Measurements from ENCODE around the gene MCF2L.

The MCF2L gene

DNA sequence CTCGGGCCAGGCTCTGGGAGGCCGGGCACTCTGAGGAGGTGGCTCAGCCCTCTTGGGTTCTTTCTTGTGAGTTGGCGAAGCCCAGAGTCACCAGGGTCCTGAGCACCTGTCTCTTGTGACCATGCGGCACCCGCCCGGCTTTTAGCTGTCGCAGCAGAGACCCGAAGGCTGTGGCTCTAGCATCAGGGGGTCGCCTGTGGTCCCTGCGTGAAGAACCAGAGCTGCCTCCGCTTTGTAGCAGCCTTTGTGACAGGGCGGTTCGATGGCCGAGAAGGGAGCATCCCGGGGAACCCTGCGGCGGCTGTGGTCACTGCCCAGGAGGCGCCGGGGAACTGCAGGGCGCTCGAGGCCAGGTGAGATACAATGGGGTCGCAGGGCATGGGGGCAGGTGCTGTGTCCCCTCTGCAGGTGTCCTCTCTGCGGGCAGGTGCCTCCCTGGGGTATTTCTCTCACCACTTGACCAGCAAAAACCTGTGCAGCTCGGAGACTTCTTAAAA is 10.4 kb downstream of the MCF2L start:
- no peak for DNase-seq (ENCODE audit: low spot score)

DNA sequence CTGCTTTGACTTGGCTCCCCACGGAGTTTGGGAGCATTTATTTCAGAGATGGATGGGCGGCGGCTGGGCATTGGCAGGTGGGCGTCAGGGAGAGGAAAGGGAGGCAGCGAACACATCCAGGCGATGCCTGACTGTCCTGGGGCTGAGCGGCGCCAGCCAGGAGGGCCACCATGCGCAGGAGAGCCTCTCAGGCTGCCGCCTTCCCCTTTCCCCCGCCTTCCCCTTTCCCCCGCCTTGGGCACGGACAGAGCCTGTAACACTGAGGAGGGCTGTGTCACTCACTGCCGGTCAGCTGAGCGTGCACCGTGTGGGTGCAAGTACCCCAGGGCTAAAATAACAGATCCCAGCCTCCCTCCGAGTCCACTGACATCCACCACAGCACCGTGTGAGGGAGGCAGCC is 11.4 kb downstream of the MCF2L start:
- DNase-seq (ENCODE audit: low spot score): no peak

DNA sequence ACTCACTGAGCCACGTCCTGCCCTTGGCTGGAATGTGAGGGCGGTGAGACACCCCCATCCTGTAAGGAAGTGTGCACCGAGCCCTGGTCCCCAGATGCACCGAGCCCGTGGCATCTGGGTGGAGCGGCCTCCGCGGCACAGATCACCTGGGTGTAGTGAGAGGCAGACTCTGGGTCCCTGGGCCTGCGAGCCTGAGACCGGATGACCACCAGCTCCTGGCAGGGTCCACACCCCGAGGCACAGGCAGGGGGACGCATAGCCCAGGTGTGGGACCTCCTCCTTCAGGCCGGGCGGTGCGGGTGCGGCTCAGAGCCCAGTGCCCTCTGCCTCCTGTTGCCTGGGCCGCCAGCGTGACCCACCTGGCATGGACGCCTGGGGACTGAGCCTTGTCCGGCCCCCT is 12.4 kb downstream of the MCF2L start:
- no peak for DNase-seq (ENCODE audit: low spot score)

GRCh38 chr13:112982281-112983041 is 13.4 kb downstream of the MCF2L start:
- DNase-seq (ENCODE audit: low spot score): no peak

DNA sequence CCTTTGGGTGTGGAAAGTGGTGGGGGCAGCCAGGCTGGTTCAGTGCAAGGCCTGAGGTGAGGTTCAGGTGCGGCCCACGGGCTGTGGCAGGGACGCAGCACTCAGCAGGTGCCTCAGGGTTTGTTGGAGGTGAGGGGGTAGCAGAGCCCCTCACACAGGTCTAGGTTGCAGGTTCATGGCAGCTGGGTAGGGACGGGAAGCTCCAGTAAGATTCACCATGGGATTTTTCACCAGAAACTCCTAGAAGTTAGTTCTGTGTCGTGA is 14.0 kb downstream of the MCF2L start:
- no peak for DNase-seq (ENCODE audit: low spot score)

- DNase-seq (ENCODE audit: low spot score): no peak
Observed at GRCh38 chr13:112983428-112984196, 14.6 kb downstream of the MCF2L start.

DNA sequence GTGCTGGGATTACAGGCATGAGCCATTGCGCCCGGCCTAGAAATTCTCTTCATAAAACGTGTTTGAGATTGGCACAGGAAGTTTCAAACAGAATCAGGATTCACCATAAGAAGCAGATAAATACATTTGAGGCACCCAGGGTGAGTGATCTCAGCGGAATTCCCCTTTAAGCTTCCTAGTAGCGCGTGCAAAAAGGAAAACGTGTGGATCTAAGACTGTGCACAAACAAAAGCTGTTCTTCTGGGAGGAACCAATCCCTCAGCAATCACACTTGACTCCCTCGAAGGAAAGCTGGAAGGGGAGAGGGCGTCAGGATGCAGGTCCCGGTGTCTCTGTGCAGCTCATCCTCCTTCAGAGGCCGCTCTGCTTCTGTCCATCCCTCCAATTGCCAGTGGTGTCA is 15.5 kb downstream of the MCF2L start:
- DNase-seq (ENCODE audit: low spot score): no peak

- no peak for DNase-seq (ENCODE audit: low spot score)
Observed at GRCh38 chr13:112984954-112985802, 16.2 kb downstream of the MCF2L start.

DNA sequence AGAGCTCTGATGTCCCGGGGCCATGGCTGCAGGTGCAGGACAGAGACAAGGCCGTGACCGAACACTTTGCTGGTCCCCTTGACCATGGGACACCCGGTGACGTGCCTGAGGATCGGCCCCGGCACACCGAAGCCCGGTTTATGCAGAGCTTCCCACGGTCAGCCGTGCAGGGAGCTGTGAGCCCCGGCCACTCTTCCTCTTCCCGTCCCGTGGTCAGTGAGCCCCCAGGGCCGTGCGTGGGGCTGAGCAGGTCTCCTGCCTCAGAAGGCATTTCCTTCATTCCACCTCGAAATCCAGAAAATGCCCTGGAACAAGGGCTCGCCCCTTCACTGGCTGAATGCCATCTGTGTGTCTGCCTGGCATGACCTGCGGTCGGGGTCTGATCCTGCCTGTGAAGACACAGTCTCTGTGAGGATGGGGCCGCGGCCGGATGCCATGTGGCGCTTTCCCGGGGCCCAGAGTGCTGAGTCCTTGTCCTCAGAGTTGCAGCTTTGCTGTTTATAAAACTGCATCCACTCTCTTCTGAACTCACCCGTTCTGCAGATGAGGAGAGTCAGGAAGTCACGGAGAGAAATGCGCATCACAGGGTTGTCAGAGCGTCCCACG is 16.9 kb downstream of the MCF2L start:
- no peak for DNase-seq (ENCODE audit: low spot score)

GRCh38 chr13:112986470-112986869 is 17.5 kb downstream of the MCF2L start:
- no peak for DNase-seq (ENCODE audit: low spot score)

DNA sequence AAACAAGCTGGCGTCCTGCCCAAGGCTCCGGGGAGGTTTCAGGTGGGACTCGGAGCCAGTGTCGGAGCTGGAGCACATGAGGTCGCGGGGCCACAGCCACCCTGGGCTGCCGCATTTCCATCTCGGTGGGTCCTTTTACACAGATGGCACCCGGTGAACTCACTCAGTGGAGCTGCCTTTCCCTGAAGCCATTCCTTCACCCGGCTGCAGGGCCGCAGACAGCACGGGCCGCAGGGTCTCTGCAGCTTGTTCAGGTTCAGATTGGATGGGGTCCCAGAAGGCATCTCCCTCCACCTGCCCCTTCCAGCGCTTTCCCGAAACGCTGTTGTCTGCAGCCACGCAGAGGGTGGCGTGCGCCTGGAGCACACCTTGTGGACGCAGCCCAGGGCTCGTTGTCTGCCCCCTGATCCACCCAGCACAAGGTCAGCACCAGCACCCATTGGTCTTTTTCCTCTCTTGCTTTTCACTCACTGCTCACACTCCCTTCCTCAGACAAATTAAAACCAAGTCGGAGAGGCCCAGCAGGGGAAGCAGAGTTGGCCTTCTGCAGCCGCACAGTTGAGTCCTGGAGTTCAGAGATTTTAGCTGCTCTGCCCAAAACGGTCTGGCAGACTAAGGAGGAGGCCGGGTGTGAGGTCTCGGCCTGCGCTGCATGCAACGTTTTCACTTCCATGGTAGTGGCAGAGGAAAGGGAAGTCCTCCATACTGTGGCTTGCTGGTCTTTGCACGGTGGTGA is 18.1 kb downstream of the MCF2L start:
- no peak for DNase-seq (ENCODE audit: low spot score)

DNA sequence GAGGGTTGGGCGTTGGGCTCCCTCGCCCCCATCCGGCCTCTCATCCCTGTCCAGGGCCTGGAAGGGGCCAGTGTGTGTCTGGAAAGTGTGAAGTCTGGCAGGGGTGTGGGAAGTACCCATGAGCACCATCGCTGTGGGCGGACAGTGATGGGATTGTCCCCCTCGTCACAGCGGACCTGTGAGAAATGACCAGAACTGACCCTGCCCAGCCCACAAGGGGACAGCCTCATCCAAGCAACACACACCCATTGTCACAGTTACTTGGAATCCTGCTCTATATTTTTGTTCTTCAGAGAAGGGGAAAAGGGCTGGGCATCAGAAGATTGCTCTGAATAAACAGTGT is 18.6 kb downstream of the MCF2L start:
- no peak for DNase-seq (ENCODE audit: low spot score)

- no peak for DNase-seq (ENCODE audit: low spot score)
Observed at GRCh38 chr13:112990783-112991182, 21.8 kb downstream of the MCF2L start.

- DNase-seq (ENCODE audit: low spot score): no peak
Observed at GRCh38 chr13:112991609-112992008, 22.6 kb downstream of the MCF2L start.

GRCh38 chr13:112992931-112993680 is 24.1 kb downstream of the MCF2L start:
- DNase-seq (ENCODE audit: low spot score): no peak

- no peak for DNase-seq (ENCODE audit: low spot score)
Observed at GRCh38 chr13:112994084-112994780, 25.2 kb downstream of the MCF2L start.

- DNase-seq (ENCODE audit: low spot score): no peak
Observed at GRCh38 chr13:112994781-112995355, 25.9 kb downstream of the MCF2L start.

DNA sequence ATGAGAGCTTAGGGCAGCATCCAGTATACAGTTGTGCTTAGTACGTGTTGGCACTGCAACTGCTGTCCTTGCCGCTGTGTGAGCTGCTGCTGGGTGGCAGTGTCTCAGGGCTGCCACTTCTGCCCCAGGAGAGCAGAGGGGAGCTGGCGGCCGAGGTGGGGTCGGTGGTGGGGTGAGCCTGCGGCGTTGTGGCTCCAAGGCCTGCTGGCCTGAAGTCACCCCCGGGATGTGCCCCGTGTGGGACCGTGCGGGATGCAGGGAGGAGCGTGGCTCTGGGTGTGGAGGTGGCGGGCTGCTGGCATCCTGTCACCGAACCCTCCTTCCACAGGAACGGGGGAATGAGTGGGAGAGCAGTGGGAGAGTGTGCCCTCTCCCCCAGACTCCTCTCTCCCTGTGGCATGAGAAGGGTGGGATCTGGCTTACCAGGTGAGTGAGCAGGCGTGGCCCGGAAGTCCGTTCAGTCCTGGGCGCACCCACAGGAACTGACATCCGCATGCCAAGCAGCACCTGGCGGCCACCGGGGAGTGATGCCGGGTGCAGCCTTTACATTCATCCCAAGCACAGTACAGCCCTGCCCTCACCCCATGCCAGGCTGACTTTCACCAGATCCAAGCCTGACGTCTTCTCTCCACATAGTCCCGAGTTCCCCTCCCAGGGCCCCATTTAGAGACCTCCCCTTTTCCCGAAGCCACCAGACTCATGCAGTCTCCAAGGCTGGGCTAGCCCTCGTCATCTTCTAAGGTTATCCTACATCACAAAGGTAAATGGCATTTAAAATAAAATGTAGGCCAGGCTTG is 26.6 kb downstream of the MCF2L start:
- no peak for DNase-seq (ENCODE audit: low spot score)

- no peak for DNase-seq (ENCODE audit: low spot score)
Observed at GRCh38 chr13:112996671-112997091, 27.7 kb downstream of the MCF2L start.

All from GM03348 (cell line).